Left ventricle myocardium inferior (tissue), 1 donor: ENCODE measurements around the gene SEC14L5. TPM values are rescaled to one million over a fixed set of nuclear protein-coding genes. Genes with fewer than 3 reads are reported as not detected.

Experiments
- DNase-seq: peaks from one replicate; pipeline ENCODE4 v3.0.0-alpha.2; 2020
- H3K27ac ChIP-seq: fragments of 200-600 bp; replicated peaks from 2 replicates; pipeline ENCODE4 v1.8.0; 2021
- H3K27me3 ChIP-seq: fragments of 200-600 bp; 2 replicates; pipeline ENCODE4 v1.8.0; 2021; ENCODE audit warnings: low read depth
- H3K36me3 ChIP-seq: fragments of 200-600 bp; 2 replicates; pipeline ENCODE4 v1.8.0; 2021
- H3K4me1 ChIP-seq: fragments of 200-600 bp; 2 replicates; pipeline ENCODE4 v1.8.0; 2021
- H3K4me3 ChIP-seq: fragments of 200-600 bp; 2 replicates; pipeline ENCODE4 v1.8.0; 2021; ENCODE audit warnings: mild to moderate bottlenecking, moderate library complexity
- H3K9me3 ChIP-seq: fragments of 200-600 bp; replicated peaks from 2 replicates; pipeline ENCODE4 v1.8.0; 2021
- CTCF ChIP-seq: fragments of 200-600 bp; IDR thresholded peaks from 2 replicates; pipeline ENCODE4 v1.8.0; 2021; ENCODE audit warnings: antibody characterized with exemption, mild to moderate bottlenecking, borderline replicate concordance
- intact Hi-C: fragments of 100-400 bp; cut with micrococcal nuclease; formaldehyde crosslinking; loops from one replicate; pipeline ENCODE4 v1.11.0; 2022
- total RNA-seq: library from RNA; stranded (reverse); fragmentation: NEBNext Ultra II Directional; extraction: Animal tissue kit (Norgen Biotek cat#: 25700); gene quantifications from one replicate; pipeline ENCODE4 v1.2.1, GENCODE V29; 2021
- donor health status: DM: no; HTN: yes; CAD: no; lungs with severe emphysema.

Gene SEC14L5
- total RNA-seq, 1 donor from 2014 or later, result 15.5 TPM

- Histone ChIP-seq H3K4me1 (peaks cover 30% of the 10 kb centered on the region), H3K27me3 (peaks cover 32% of the 10 kb centered on the region), H3K4me3 (peak overlapping the region; percentile 71), H3K9me3 (no peaks in the 10 kb centered on the region), H3K27ac (peak overlapping the region; percentile 70), H3K36me3 (no peaks in the 10 kb centered on the region)
- intact Hi-C loops, result no loop called here
- no peak for DNase-seq
- peak; percentile 27 for TF ChIP-seq CTCF
Measured at GRCh38 chr16:4936181-4936990, 21.7 kb upstream of the SEC14L5 start.

- H3K27me3 ChIP-seq, result peaks cover 32% of the 10 kb centered on the region
- no peaks in the 10 kb centered on the region for H3K36me3 ChIP-seq
- peaks cover 30% of the 10 kb centered on the region for H3K4me1 ChIP-seq
- peak; percentile 72 for DNase-seq
- no peak for TF ChIP-seq CTCF
- peak within 1 kb of the TSS; percentile 70 for H3K27ac ChIP-seq
- peak within 1 kb of the TSS; percentile 71 for H3K4me3 ChIP-seq
- intact Hi-C loops, result no loop called here
- H3K9me3 ChIP-seq, result no peaks in the 10 kb centered on the region
Measured at GRCh38 chr16:4936991-4937781, 20.9 kb upstream of the SEC14L5 start, which contains the start of gene PPL. Gene PPL (minus strand): TSS chr16:4937148. CDS start chr16:4937045, 103 bp downstream.

GRCh38 chr16:4937782-4938682, 20.1 kb upstream of the SEC14L5 start:
- Histone ChIP-seq H3K27ac (peak overlapping the region; percentile 70), H3K36me3 (no peaks in the 10 kb centered on the region), H3K4me3 (peak overlapping the region; percentile 71), H3K9me3 (no peaks in the 10 kb centered on the region), H3K27me3 (peaks cover 32% of the 10 kb centered on the region), H3K4me1 (peaks cover 38% of the 10 kb centered on the region)
- intact Hi-C loops, result no loop called here
- no peak for DNase-seq
- TF ChIP-seq CTCF, result no peak

GRCh38 chr16:4938683-4939030, 19.5 kb upstream of the SEC14L5 start:
- no peaks in the 10 kb centered on the region for H3K9me3 ChIP-seq
- H3K27me3 ChIP-seq, result peaks cover 32% of the 10 kb centered on the region
- peaks cover 42% of the 10 kb centered on the region for H3K4me1 ChIP-seq
- no peaks in the 10 kb centered on the region for H3K36me3 ChIP-seq
- intact Hi-C loops, result no loop called here
- no peak overlapping the region for H3K4me3 ChIP-seq
- TF ChIP-seq CTCF, result no peak
- DNase-seq, result no peak
- no peak overlapping the region for H3K27ac ChIP-seq

- H3K27ac ChIP-seq, result no peak overlapping the region
- TF ChIP-seq CTCF, result no peak
- H3K4me3 ChIP-seq, result no peak overlapping the region
- H3K36me3 ChIP-seq, result no peaks in the 10 kb centered on the region
- H3K27me3 ChIP-seq, result peaks cover 20% of the 10 kb centered on the region
- H3K9me3 ChIP-seq, result no peaks in the 10 kb centered on the region
- intact Hi-C loops, result no loop called here
- H3K4me1 ChIP-seq, result peaks cover 46% of the 10 kb centered on the region
- no peak for DNase-seq
Measured at GRCh38 chr16:4940719-4941118, 17.4 kb upstream of the SEC14L5 start.
